Measurements from ENCODE around the gene KIF11.
"Not testable (repeated sequence)": the region's sequence is repeated elsewhere in the genome, so short reads cannot be mapped to it uniquely, and the experiment has no call there.

KIF11 gene

DNA sequence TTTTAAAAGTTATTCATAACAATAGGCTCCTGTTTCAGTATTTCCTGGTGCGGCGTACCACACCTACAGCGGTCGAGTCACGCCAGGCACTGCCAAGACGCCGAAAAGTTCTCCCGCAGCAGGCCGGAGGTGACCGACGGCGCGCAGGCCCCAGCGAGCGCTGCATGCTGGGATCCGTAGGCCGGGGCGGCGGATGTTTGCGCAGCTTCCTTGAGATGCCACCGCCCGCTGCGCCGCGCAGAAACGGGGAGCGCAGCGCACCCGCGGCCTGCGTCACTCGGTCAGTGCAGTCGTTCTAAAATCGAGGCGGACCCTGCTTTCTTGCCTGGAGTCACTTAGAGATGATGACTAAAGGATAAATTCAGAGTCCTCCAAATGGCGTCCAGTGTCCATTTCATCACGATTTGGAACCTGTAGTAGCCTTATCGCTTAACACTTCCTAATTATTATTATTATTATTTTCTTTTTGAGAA lies 1.3 kb upstream of the KIF11 start:
- DNase-seq (ENCODE audit: low spot score): peak; percentile 67

- DNase-seq (ENCODE audit: low spot score): no peak
Observed at GRCh38 chr10:92593619-92594588, 974 bp downstream of the KIF11 start.

GRCh38 chr10:92595505-92595904 lies 2.6 kb downstream of the KIF11 start:
- DNase-seq (ENCODE audit: low spot score): no peak

GRCh38 chr10:92598321-92598720 lies 5.4 kb downstream of the KIF11 start:
- DNase-seq (ENCODE audit: low spot score): no peak

GRCh38 chr10:92604841-92605240 lies 11.9 kb downstream of the KIF11 start:
- DNase-seq (ENCODE audit: low spot score): no peak

GRCh38 chr10:92615515-92615914 lies 22.6 kb downstream of the KIF11 start:
- no peak for DNase-seq (ENCODE audit: low spot score)

DNA sequence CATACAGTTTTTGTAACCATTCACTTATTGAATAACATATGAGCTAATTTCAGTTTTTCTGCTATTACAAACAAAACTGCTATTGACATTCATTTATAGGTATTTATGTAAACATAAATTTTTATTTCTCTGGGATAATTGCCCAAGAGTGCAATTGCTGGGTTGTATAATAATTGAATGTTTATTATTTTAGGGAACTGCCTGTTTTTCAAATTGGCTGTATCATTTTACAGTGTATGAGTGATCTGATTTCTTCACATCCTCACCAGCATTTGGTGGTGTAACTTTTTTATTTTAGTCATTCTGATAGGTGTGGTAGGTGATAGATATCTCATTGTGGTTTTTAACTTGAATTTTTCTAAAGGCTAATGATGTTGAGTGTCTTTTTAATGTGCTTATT lies 26.4 kb downstream of the KIF11 start:
- no peak for DNase-seq (ENCODE audit: low spot score)

- DNase-seq (ENCODE audit: low spot score): peak; percentile 16
Observed at GRCh38 chr10:92627845-92628480, 35.0 kb downstream of the KIF11 start.

DNA sequence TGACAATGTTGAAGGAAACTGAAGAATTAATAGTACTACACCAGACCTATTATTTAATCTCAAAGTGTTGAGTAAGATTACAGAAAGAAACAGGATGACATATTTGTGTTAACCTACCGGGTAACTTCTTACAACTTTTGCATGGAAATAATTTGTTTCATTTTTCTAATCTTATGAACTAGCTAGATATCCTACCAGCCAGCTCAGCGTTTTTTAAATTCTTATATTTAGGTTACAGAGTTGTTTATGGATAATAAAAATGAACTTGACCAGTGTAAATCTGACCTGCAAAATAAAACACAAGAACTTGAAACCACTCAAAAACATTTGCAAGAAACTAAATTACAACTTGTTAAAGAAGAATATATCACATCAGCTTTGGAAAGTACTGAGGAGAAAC lies 37.0 kb downstream of the KIF11 start:
- DNase-seq (ENCODE audit: low spot score): no peak

DNA sequence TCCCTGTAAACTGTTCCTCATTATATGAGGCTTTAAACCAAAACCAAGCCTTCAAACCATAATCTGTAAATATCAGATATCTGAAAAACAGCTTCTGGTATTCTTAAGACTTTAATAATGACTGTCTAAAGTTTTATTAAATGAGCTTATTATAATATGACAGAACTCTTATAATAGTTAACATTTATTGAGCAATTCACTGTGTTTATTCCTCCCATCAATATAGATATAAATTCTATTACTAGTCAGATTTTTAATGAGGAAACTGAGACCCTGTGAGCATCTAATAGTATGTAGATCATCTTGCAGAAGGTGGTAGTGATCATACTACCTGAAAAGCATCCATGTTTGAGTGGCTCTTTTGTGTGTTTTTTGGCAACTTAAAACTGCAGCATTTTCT lies 45.1 kb downstream of the KIF11 start:
- DNase-seq (ENCODE audit: low spot score): no peak

GRCh38 chr10:92640107-92640506 lies 47.2 kb downstream of the KIF11 start:
- no peak for DNase-seq (ENCODE audit: low spot score)

- DNase-seq (ENCODE audit: low spot score): no peak
Observed at GRCh38 chr10:92641492-92641891, 48.6 kb downstream of the KIF11 start.

DNA sequence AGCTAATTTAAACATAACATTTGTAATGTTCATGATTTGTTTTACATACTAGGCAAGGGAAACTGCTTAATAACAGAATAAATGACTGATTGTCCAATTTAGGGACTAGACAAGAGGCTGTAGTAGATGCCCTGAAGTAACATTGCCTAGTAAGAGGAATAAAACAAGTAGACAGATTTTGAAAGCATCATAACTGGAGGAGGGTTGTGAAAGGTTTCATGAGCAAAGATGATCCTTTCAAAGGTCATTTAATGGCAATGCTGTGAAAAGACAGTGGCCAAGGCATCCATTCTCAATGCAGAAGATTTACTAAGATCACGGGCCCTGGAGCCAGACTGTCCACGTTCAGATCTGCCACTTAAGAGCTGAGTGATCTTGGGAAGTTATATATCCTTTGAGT lies 52.0 kb downstream of the KIF11 start:
- no peak for DNase-seq (ENCODE audit: low spot score)

DNA sequence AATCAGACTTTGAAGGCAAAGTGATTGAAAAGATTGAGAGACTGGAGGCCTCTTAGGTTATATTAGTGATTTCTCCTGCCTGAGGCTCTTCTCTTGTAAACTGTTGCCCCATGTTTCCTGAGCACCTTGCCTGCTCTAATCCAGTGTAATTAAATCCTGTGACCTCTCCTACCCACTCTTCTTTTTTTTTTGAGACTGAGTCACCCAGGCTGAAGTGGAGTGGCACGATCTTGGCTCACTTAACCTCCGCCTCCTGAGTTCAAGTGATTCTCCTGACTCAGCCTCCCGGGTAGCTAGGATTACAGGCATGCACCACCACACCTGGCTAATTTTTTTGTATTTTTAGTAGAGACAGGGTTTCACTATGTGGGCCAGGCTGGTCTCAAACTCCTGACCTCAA lies 57.9 kb downstream of the KIF11 start:
- DNase-seq (ENCODE audit: low spot score): not testable (repeated sequence)

- no peak for DNase-seq (ENCODE audit: low spot score)
Observed at GRCh38 chr10:92655426-92655825, 62.5 kb downstream of the KIF11 start.

- DNase-seq (ENCODE audit: low spot score): no peak
Observed at GRCh38 chr10:92656266-92656961, 63.5 kb downstream of the KIF11 start.

DNA sequence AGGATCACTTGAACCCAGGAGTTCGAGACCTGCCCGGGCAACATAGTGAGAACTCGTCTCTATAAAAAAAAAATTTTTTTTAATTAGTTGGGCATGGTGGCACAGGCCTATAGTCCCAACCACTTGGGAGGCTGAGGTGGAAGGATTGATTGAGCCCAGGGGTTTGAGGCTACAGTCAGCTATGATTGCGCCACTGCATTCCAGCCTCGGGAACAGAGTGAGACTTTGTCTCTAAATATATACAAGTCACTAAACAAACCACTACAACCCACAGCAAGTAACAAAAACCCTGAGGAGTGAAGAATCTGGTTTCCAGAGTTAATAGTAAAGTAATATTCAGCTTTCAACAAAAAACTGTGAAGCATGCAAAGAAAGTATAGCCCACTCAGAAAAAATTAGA lies 64.1 kb downstream of the KIF11 start:
- DNase-seq (ENCODE audit: low spot score): no peak

GRCh38 chr10:92662848-92663247 lies 69.9 kb downstream of the KIF11 start:
- no peak for DNase-seq (ENCODE audit: low spot score)

DNA sequence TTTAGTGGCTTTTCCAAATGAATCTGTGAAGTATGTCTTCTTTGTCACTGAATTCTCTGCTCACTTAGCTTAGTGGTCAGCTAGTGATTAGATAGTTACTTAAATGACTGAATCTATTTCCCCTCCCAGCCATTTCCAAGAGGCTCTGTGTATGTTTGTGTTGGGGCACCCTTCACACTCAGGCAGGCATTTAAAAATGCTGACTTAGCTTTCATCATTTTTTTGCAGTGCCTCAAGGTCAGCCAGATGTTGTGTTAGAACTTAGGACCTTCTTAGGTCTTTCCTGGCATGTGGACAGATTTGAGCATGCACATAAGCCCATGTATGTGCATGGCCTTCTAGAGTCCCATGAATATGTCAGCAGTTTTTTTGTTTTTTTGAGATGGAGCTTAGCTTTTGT lies 71.4 kb downstream of the KIF11 start:
- no peak for DNase-seq (ENCODE audit: low spot score)

DNA sequence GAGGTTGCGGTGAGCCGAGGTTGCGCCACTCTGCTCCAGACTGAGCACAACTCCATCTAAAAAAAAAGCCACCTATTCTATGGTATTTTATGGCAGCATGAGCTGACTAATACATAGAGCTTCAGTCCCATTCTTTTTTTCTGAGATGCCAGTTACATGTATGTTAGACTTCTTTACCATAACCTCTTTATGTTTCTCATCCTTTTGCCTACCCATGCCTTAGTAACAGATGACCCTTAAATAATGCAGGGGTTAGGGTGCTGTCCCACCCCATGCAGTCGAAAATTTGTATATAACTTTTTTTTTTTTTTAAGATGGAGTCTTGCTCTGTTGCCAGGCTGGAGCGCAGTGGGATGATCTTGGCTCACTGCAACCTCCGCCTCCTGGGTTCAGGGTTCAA lies 74.1 kb downstream of the KIF11 start:
- DNase-seq (ENCODE audit: low spot score): no peak

DNA sequence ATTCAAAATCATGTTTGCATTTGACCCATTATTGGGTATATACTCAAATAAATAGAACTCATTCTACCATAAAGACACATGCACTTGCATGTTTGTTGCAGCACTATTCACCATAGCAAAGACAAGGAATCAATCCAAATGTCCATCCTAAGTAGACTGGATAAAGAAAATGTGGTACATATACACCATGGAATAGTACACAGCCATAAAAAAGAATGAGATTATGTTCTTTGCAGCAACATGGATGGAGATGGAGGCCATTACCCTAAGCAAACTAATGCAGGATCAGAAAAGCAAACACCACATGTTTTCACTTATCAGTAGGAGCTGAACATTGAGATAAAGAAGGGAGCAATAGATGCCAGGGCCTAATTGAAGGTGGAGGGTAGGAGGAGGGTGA lies 84.8 kb downstream of the KIF11 start:
- no peak for DNase-seq (ENCODE audit: low spot score)

DNA sequence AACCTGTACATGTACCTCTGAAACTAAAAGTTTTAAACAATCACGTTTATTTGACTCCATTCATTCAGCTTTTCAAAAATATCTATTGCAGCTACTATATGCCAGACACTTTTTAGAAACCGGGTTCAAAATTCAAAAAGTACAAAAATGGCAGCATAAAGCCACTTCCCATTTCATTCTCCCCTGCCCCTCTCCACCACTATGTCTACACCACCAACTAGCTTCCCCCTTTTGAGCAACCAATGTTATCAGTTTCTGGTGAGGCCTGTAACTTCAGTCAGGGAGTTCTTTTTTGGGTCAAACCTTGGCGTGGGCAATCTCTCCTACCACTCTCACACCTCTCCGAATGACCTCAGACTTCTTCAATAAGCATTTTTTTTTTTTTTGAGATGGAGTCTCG lies 85.3 kb downstream of the KIF11 start:
- DNase-seq (ENCODE audit: low spot score): no peak

Data from HuH-7 (cell line).